Measurements from ENCODE around the gene CROCC2.

CROCC2 gene

DNA sequence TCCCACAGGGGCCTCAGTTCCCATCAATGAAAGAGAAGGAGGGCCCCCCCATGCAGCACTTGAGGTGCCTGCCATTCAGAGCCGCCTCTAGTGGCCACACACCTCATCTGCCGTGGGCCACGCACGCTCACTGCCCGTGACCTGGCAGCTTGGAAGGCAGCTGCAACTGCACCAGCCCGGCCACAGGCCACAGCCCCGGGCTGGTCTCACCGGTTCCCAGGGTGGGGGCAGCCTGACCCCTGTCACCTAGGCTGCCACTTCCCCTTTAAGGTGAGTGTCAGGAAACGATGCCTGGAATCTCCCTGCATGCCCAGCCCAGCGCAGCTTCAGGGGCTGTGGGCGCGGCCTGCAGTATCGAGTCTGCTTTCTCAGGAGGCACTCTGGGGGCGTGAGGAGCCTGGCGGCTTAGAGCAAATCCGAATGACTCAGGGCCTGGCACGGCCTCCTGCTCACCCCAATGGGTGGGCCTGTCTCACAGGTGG lies 12.7 kb upstream of the CROCC2 start:
- TF ChIP-seq, protein P1, sequence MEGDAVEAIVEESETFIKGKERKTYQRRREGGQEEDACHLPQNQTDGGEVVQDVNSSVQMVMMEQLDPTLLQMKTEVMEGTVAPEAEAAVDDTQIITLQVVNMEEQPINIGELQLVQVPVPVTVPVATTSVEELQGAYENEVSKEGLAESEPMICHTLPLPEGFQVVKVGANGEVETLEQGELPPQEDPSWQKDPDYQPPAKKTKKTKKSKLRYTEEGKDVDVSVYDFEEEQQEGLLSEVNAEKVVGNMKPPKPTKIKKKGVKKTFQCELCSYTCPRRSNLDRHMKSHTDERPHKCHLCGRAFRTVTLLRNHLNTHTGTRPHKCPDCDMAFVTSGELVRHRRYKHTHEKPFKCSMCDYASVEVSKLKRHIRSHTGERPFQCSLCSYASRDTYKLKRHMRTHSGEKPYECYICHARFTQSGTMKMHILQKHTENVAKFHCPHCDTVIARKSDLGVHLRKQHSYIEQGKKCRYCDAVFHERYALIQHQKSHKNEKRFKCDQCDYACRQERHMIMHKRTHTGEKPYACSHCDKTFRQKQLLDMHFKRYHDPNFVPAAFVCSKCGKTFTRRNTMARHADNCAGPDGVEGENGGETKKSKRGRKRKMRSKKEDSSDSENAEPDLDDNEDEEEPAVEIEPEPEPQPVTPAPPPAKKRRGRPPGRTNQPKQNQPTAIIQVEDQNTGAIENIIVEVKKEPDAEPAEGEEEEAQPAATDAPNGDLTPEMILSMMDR (IDR thresholded peaks at IDR 0.05; ENCODE audit: low read depth, low read length, missing control alignments): no peak
- DNase-seq (ENCODE audit: low read depth): no peak
- H3K4me3 ChIP-seq (ENCODE audit: low read depth, low read length): no peak overlapping the region

DNA sequence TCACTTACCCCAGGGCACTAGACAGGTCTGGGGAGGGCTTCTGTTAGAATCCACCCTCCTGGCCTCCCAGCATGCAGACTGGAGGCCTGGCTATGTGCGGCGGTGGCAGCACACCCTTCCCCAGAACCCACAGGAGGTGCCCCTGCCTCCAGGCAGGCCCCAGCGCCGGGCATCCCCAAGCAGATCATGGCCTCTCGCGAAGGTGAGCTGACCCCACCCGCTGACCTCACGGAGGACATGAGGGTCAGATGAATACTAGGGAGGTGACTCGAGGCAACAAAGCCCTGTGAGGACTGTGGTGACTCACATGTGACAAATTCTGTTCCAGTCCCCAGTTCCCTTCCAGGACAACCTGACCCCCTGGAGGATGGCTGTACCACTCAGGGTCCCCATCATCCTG lies 12.1 kb upstream of the CROCC2 start:
- TF ChIP-seq, protein P1 (IDR thresholded peaks at IDR 0.05; ENCODE audit: low read depth, low read length, missing control alignments): no peak
- no peak overlapping the region for H3K4me3 ChIP-seq (ENCODE audit: low read depth, low read length)
- DNase-seq (ENCODE audit: low read depth): no peak

DNA sequence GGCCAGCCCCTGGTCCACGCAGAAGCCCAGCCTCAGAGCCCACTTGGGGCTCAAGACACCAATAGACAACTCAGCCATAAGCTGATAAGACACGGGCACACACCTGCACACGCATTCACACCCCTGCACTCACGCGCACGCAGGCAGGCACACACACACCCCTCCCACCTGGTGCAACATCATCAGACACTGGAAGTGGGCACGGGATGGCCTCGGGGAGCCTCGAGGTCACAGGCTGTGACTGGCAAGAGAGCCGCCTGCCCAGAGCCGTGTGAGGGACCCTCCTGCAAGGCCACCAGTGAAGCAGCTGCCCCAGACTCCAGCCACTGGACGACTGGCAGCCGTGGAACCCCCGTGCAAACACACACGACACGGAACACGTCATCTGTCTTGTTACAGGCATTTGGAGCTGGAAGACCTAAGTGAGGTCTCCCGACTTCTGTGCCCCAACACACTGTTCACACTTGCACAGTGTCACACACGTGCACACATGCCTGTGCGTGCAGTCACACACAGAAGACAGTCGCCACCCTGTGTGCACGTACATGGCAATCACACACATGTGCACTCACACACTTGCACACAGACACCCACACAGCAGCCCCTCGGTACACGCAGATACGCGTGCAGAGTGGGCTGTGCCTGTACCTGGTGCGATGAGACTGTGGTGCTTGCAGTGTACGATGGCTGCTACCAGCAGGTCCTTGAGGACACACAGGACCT lies 11.1 kb upstream of the CROCC2 start:
- H3K4me3 ChIP-seq (ENCODE audit: low read depth, low read length): no peak overlapping the region
- DNase-seq (ENCODE audit: low read depth): no peak
- TF ChIP-seq, protein P1 (IDR thresholded peaks at IDR 0.05; ENCODE audit: low read depth, low read length, missing control alignments): no peak

DNA sequence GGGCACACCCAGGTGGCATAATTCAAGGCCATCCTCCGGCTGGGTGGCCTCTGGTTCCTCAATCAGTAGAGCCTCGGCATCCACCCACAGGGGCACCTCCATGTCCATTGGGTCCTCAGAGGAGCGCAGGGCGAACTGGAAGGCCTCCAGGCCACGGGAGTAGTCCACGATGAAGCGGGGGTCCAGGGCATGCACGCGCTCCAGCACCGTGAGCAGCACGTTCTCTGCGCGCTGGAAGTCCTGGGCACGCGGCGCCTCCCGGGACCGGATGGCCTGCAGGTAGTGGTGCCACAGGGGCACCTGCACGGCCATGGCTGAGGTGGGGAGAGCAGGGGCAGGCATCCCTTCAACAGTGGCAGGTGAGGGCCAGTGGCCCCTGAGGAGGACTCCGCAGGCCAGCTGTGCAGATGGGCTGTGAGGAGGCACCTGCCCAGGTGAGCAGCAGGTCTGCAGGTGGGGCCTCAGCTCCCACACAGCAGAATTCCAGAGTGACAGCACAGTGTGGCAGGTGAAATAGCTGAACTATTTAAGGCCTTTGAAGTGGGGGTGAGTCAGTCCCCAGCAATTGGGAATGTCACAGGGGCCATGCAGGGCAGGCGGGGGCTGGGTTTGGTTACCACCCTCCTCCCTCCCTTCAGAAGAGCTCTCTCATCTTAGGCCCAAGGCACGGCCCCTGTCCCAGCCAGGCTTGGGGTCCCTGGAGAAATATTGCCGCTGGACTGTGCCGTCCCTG lies 10.3 kb upstream of the CROCC2 start, which contains the start of gene MAB21L4:
TSS of gene MAB21L4 (minus strand) at position 501 of the 733 bp plus-strand sequence. CDS start at position 342, 159 bp downstream.
- TF ChIP-seq, protein P1 (IDR thresholded peaks at IDR 0.05; ENCODE audit: low read depth, low read length, missing control alignments): no peak
- no peak for DNase-seq (ENCODE audit: low read depth)

DNA sequence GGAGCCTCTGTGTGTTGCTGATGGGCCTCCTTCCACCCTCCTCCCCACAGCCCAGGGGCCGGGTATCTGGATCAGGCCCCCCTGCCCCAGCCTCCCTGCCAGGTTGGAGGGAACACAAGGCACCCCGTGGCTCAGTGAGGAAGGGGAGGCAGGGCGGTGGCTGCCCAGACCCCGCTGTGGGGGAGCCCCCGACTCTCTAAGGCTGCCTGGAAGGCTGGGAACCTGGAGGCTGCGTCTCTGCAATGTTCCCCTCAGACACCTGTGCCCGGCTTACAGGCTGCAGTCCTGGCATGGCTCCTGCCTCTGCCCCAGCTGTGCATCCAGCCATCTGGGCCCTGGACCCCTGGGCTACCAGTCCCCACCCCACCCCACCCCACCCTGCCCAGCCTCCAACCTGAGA lies 9.7 kb upstream of the CROCC2 start:
- no peak for DNase-seq (ENCODE audit: low read depth)
- TF ChIP-seq, protein P1 (IDR thresholded peaks at IDR 0.05; ENCODE audit: low read depth, low read length, missing control alignments): no peak
- no peak overlapping the region for H3K4me3 ChIP-seq (ENCODE audit: low read depth, low read length)

More for the DNA sequence above, 10.3 kb upstream of the CROCC2 start, which contains the start of gene MAB21L4:
- no peak within 1 kb of the TSS for H3K4me3 ChIP-seq (ENCODE audit: low read depth, low read length)

DNA sequence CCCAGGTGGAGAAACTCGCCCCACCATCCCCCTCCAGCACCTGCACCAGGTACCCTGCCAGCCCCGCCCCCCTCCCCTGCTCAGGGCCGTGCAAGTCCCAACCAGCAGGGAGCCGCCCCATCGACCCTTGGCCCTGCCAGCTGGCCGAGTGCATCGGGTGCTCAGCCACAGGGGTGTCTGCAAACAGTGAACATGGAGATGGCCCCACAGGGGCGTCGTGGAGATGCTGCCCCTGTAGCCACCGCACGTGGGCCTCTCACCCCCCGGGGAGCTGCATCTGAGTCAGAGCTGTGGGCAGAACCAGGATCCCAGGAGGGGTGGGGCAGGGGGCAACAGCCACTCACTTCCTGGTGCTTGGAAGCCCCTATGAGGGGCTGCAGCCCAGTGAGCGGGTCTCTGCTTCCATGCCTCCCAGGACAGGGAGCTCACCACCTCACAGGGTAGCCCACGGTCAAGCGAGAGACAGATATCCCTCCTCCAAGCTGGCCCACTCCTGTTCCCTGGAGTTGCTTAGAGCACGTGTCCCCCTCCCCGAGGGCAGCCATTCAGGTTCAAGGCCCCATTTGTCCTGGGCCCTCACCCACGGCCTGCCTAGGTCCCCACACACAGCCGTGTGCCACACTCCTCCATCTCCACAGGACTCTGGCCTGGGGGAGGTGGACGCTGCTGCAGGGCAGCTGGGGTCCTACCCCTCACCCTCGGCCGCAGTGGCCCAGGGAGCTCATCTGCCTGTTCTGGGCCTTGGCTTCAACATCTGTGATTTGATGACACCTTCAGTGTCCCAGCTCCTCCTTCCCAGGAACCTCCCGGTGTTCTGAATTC lies 9.1 kb upstream of the CROCC2 start:
- no peak overlapping the region for H3K4me3 ChIP-seq (ENCODE audit: low read depth, low read length)
- TF ChIP-seq, protein P1 (IDR thresholded peaks at IDR 0.05; ENCODE audit: low read depth, low read length, missing control alignments): no peak
- DNase-seq (ENCODE audit: low read depth): no peak
